ENCODE data around the gene CMTM8.

CMTM8 gene

DNA sequence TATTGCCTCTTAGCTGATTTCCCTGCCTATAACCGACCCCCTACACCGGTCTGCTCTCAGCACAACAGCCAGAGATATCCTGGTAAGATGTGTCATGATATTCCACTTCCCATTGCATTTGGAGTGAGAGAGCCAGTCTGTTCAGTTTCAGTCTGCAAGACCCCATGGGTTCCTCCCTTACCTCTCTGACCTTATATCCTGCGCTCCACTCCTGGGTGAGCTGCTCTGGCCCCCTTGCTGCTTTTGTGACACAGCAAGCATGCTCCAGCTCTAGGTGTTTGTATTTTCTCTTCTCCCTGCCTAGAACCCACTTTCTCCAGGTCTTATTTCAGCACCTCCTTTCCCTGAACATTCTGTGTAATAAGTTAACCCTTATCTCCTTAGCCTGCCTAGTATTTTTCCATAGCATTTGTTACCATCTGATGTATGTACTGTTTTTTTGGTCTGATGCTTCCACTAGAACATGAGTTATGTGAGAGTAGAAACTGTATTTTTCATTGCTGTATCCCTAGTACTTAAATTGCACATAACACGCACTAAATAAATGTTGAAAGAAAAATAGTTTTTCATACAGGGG, 44.2 kb downstream of the CMTM8 start:
- no peak overlapping the region for H3K4me3 ChIP-seq (replicated peaks; ENCODE audit: low read depth, low read length)
- DNase-seq (ENCODE audit: extremely low read depth, low read depth), result no peak
- TF ChIP-seq, protein P1, sequence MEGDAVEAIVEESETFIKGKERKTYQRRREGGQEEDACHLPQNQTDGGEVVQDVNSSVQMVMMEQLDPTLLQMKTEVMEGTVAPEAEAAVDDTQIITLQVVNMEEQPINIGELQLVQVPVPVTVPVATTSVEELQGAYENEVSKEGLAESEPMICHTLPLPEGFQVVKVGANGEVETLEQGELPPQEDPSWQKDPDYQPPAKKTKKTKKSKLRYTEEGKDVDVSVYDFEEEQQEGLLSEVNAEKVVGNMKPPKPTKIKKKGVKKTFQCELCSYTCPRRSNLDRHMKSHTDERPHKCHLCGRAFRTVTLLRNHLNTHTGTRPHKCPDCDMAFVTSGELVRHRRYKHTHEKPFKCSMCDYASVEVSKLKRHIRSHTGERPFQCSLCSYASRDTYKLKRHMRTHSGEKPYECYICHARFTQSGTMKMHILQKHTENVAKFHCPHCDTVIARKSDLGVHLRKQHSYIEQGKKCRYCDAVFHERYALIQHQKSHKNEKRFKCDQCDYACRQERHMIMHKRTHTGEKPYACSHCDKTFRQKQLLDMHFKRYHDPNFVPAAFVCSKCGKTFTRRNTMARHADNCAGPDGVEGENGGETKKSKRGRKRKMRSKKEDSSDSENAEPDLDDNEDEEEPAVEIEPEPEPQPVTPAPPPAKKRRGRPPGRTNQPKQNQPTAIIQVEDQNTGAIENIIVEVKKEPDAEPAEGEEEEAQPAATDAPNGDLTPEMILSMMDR (IDR thresholded peaks at IDR 0.05; ENCODE audit: low read depth, low read length, missing control alignments), result no peak

DNA sequence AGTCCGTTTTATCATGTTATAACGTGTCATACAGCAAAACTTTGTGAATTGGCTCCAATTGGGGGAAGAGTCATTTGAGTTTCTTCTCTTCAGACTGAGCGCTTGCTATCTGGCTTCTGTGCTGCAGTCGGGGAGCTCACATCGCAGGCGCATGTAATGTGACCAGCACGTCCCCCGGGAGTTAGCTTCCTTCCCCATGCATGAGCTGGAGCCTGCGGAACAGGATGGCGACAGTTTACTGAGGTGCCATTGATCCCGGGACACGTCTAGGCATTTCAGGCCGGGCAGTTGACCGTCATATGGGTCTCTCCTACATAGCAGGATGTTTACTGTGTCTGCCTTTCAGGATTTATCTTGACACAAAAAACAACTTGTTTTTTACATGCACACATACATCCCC, 44.8 kb downstream of the CMTM8 start:
- TF ChIP-seq, protein P1 (IDR thresholded peaks at IDR 0.05; ENCODE audit: low read depth, low read length, missing control alignments), result no peak
- no peak for DNase-seq (ENCODE audit: extremely low read depth, low read depth)
- no peak overlapping the region for H3K4me3 ChIP-seq (replicated peaks; ENCODE audit: low read depth, low read length)

DNA sequence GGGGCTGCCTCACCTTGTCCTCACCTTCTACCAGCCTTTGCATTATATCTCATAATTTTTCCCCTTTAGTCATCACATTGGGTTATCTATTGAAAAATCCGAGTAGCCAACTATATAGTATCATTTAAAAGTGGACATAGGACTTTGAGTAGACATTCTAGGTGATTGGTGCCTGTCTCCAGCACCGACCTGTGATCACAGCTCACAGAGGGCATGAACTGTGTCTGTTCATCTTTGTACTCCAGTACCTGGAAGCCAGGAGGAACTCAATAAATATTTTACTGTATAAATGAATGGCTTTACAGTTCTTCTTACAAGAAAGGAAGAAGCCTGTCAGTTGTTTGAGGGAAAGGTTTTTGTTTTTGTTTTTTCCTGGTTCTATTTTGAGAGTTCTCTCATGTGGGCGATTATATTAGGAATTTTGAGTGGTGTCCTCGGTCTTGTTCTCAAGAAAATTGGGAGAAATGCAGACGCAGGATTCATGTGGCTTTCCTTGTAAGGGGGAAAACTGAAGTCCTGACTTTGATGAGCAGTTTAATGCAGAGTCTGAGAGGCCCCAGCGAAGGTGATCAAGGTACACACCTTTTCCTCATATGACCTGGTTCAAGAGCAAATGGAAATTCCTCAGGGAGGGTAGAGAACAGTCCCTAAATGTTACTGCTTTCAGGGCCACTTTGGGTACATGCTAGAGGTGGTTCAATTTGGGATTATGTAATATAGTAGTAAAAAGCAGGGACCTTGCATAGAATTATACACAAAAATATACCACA, 46.1 kb downstream of the CMTM8 start:
- no peak overlapping the region for H3K4me3 ChIP-seq (replicated peaks; ENCODE audit: low read depth, low read length)
- DNase-seq (ENCODE audit: extremely low read depth, low read depth), result no peak
- TF ChIP-seq, protein P1 (IDR thresholded peaks at IDR 0.05; ENCODE audit: low read depth, low read length, missing control alignments), result no peak

DNA sequence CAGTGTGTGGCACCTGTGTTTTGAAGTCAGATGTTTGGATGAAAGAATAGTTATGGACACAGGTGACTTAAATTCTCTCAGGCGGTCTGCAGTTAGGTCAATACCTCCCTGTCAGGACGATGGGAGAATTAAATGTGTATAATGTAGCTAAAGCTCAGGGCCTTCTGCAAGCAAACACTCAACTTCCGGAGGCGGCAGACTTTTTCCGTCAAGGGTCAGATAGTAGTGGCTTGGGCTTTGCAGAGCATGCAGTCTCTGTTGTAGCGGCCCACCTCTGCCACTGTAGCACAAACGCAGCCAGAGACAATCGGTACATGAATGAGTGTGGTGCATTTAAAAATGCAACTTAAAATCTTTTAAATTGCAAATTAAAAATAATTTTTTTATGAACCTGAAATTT, 47.4 kb downstream of the CMTM8 start:
- no peak overlapping the region for H3K4me3 ChIP-seq (replicated peaks; ENCODE audit: low read depth, low read length)
- DNase-seq (ENCODE audit: extremely low read depth, low read depth), result no peak

DNA sequence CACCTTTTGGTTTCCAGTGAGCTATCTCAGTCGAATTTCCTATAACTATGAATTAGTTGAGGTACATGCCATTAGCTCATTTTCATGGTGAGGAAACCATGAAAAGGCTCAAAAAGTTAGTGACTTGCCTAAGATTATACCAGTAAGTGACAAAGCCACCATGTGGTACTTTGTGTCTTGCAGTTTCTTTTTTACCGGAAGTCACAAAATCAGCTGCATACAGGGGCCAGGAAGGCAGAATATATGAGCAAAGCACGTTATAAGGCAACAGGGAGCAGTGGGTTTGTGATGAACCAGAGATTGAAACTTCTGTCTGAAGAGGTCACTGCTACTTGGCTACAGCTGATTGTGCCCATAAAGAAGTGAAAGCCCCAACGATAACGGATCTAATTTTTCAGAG, 50.3 kb downstream of the CMTM8 start:
- no peak for DNase-seq (ENCODE audit: extremely low read depth, low read depth)
- TF ChIP-seq, protein P1 (IDR thresholded peaks at IDR 0.05; ENCODE audit: low read depth, low read length, missing control alignments), result no peak
- H3K4me3 ChIP-seq (replicated peaks; ENCODE audit: low read depth, low read length), result no peak overlapping the region

More for the DNA sequence above, 47.4 kb downstream of the CMTM8 start:
- TF ChIP-seq, protein P1 (IDR thresholded peaks at IDR 0.05; ENCODE audit: low read depth, low read length, missing control alignments), result no peak

DNA sequence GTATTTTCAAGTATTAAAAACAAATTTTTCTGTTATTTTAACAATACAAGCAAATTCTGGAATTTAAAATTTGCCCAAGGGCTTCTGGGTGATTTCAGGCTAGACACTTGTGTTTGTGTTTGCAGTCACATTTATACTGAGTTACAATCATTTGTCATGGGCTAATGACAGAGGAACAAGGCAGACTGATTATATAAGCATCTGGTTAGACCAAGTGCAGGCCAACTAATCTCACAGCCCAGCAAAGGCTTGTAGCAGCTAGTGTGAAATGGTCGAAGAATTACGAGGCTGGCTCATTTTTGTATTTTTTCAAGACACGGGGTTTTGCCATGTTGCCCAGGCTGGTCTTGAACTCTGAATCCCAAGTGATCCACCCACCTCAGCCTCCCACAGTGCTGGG, 52.1 kb downstream of the CMTM8 start:
- TF ChIP-seq, protein P1 (IDR thresholded peaks at IDR 0.05; ENCODE audit: low read depth, low read length, missing control alignments), result no peak
- no peak overlapping the region for H3K4me3 ChIP-seq (replicated peaks; ENCODE audit: low read depth, low read length)
- no peak for DNase-seq (ENCODE audit: extremely low read depth, low read depth)
